GM13977 (cell line): Measurements from ENCODE around the gene GPR132.
"Not testable (repeated sequence)": the region's sequence is repeated elsewhere in the genome, so short reads cannot be mapped to it uniquely, and the experiment has no call there.

Experiments used
- DNase-seq: peaks from one replicate; pipeline ENCODE4 v3.0.0; 2012; ENCODE audit warnings: low spot score
- in situ Hi-C: fragments of 300-500 bp; cut with MboI; formaldehyde crosslinking; loops from one replicate; pipeline ENCODE4 v1.12.0; 2022; ENCODE audit warnings: low sequenced_read_pairs, low pct_unique_long_range_greater_than_20kb, mixed read lengths, inconsistent platforms; ENCODE audit not compliant: unreplicated experiment
- TF ChIP-seq, protein P1 (sequence below): IDR thresholded peaks from 2 replicates; pipeline ENCODE4 v1.5.1; 2012; ENCODE audit warnings: mild to moderate bottlenecking, control low read depth; ENCODE audit not compliant: insufficient read depth; ENCODE audit errors: extremely low read depth, missing control alignments

GPR132 gene

DNA sequence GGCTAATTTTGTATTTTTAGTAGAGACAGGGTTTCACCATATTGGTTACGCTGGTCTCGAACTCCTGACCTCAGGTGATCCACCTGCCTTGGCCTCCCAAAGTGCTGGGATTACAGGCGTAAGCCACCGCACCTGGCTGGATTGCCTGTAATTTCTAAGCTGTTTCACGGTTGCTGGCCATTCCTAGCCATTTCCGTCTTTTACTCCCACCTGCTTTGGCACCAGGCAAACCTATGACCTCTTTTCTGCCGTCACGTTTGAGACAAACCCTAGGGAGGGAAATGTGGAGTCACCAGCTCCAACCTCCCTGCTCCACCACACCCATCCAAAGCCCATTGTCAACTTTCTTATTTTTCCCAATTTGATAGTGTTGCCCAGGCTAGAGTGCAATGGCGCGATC, 1.2 kb downstream of the GPR132 start:
- TF ChIP-seq, protein P1, sequence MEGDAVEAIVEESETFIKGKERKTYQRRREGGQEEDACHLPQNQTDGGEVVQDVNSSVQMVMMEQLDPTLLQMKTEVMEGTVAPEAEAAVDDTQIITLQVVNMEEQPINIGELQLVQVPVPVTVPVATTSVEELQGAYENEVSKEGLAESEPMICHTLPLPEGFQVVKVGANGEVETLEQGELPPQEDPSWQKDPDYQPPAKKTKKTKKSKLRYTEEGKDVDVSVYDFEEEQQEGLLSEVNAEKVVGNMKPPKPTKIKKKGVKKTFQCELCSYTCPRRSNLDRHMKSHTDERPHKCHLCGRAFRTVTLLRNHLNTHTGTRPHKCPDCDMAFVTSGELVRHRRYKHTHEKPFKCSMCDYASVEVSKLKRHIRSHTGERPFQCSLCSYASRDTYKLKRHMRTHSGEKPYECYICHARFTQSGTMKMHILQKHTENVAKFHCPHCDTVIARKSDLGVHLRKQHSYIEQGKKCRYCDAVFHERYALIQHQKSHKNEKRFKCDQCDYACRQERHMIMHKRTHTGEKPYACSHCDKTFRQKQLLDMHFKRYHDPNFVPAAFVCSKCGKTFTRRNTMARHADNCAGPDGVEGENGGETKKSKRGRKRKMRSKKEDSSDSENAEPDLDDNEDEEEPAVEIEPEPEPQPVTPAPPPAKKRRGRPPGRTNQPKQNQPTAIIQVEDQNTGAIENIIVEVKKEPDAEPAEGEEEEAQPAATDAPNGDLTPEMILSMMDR = no peak
- in situ Hi-C loops = no loop called here
- no peak for DNase-seq

DNA sequence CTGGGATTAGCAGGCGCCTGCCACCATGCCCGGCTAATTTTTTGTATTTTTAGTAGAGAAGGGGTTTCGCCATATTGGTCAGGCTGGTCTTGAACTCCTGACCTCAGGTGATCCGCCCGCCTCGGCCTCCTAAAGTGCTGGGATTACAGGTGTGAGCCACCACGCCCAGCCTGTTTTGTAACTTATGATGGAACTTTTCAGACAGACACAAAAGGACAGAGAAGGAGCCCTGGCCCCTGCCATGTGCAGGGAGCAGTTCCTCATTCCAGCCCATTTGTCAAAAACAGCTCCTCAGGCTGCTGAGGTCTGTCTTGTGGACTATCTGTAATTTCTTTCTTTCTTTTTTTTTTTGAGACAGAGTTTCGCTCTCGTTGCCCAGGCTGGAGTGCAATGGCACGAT, 1.7 kb downstream of the GPR132 start:
- in situ Hi-C loops, DNase-seq: not testable (repeated sequence)

GRCh38 chr14:105063056-105063455, 2.2 kb downstream of the GPR132 start:
- TF ChIP-seq, protein P1 = no peak
- DNase-seq = no peak
- in situ Hi-C loops = no loop called here

- in situ Hi-C loops = no loop called here
- no peak for DNase-seq
- TF ChIP-seq, protein P1 = no peak
These were observed 3.2 kb downstream of the GPR132 start for GRCh38 chr14:105062048-105062433.

- in situ Hi-C loops = no loop called here
- TF ChIP-seq, protein P1 = no peak
- DNase-seq = peak; percentile 75
These were observed 3.7 kb downstream of the GPR132 start for GRCh38 chr14:105061428-105062047.

GRCh38 chr14:105060751-105061427, 4.3 kb downstream of the GPR132 start:
- in situ Hi-C loops = no loop called here
- TF ChIP-seq, protein P1 = no peak
- DNase-seq = no peak

- DNase-seq = no peak
- TF ChIP-seq, protein P1 = no peak
- in situ Hi-C loops = no loop called here
These were observed 5.2 kb downstream of the GPR132 start for GRCh38 chr14:105059925-105060565.
